T47D (cell line): ENCODE measurements around the gene VPS37C.
A peak's percentile ranks its signal among the peaks of the same experiment; 100 is the strongest.

Experiments
- DNase-seq, 2 experiments: peaks; one replicate each; pipeline versions ENCODE4 v3.0.0 to v3.0.0-alpha.2; 2011 to 2012; ENCODE audit warnings: low read depth in 1 of 2, low spot score in 1 of 2
- JUND ChIP-seq: IDR thresholded peaks from 2 replicates; pipeline ENCODE4 v1.6.1; 2012; ENCODE audit warnings: low read depth
- in situ Hi-C: cut with HindIII; loops from 2 replicates; pipeline ENCODE4 v1.10.0; 2016; ENCODE audit warnings: low sequenced_read_pairs, low pct_unique_long_range_greater_than_20kb

Gene VPS37C

DNA sequence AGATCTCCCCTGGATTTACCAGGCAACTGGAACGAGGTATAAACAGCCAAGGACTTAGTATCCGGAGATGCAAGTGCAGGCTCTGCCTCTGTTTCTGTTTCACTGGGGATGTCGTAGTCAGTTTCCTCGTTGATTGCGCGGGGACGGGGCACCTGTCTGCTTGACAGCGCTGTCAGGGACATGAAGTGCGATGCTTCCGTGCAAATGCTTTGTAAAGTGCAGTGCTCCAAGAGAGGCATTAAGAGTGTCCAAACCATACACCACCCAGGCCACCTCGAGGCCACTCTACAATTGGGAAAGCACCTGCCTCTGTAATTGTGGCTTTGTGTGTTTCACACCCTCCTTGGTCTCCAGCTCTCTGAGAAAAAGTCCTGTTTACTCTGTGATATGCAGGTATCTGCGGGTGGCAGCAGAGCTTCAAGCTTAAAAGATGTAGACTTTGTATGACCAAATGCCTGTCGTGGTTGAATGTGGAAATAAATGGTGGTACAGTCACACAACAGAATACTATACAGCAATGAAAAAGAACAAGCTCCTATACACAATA, 77.6 kb downstream of the VPS37C start:
- no peak for DNase-seq
- in situ Hi-C loops: no loop called here

DNA sequence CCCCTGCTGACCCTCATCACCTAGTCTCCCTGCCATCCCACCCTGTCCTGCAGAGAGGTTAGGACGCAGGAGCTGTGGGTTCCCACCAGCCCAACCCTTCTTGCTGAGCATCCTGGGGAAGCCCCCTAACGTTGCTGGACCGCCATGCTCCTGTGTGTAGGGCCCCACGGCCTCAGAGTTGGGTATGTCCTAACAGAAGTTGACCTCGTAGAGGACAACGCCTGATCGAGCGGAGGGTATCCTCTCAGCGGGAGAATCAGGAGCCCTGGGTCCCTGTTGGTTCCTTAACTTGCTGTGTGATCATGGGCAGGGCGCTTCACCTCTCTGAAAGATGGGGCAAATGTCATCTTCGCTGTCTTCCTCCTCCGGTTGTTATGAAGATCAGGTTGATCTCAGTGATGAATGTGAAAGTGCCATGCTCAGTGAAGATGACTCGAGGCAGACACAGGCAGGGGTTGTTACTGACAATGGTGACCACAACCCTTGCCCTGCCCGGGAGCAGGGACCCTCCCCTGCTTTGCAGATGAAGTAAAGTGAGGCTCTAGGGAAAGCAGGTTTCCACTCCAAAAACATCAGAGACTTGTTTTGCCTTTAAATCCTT, 78.2 kb downstream of the VPS37C start:
- DNase-seq: no peak
- TF ChIP-seq JUND: no peak
- in situ Hi-C loops: no loop called here

More for the DNA sequence above, 77.6 kb downstream of the VPS37C start:
- no peak for TF ChIP-seq JUND

DNA sequence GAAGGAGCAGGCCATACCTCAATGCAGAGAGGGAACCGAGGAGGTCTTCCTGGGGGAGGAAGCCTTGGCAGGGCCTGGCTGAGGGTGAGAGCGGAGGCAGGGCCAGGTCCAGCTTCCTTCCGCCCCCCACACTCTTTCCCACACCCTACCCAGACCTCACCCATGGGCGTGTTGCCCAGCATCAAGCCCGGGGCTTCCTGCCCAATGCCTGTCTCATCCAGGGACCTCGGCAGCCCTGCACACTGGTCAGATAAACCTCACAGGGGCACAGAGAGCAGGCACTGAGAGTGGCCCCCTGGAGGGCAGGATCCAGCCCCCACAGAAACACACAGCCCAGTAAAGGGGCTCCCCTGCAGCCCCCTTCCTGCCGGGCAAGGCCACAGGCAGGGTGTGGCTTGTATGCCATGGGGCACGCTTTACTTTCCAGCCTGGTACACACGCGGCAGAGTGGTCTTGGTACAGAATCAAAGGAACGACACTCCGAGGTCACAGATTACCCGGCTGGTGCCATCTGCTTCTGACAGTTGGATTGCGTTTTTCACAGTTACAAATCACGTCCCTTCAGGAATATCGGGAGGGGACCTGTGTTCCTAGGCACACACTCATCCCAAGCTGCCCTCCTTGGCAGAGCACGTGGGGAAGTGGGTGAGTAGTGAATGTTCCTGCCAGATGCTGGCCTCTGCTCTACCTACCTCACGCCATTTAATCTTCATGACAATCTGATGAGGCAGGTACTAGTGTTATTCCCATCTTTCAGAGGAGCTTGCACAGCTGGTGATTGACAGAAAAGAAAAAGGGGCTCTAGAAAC, 79.0 kb downstream of the VPS37C start:
- in situ Hi-C loops: no loop called here
- DNase-seq: no peak
- no peak for TF ChIP-seq JUND

DNA sequence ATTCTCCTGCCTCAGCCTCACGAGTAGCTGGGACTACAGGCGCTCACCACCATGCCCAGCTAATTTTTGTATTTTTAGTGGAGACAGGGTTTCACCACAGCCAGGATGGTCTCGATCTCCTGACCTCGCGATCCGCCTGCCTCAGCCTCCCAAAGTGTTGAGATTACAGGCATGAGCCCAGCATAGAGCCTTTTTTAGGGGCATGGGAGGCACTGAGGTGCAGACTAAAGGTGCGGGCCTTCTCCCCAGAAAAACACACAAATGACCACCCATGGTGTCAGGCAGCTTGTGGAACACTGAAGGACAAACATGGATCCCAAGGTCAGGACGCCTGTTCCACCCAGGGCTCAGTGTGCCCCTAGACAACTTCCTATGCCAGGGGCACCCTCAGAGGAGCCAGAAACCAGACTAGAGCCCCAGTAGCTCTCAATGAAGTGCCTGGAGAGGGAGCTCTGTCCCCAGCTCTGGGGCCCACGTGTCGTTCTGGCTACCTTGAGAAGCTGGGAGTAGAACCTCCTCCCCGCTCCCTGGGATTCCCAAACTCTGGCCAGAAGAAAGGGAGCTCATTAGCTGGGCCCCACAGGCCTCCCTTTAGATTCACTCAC, 80.1 kb downstream of the VPS37C start:
- peak in 1 of 2 experiments; percentile 44 for DNase-seq
- TF ChIP-seq JUND: no peak
- in situ Hi-C loops: no loop called here

DNA sequence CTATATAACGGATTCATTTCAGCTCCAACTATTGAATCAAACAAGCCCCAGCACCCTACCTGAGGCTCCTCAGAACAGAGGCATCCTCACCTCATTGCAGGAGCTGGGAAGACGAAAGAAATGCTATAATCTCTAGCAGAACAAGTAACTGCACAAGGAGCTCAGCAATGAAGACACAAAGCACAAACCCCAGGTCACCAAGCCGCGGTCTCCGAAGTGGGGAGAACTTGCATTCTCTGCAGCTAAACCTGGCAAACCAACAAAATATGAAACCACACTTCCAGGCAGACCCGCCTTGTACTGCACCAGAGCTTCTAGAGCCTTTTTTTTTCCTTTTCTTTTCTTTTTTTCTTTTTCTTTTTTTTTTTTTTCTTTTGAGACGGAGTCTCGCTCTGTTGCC, 80.7 kb downstream of the VPS37C start:
- TF ChIP-seq JUND: no peak
- in situ Hi-C loops: no loop called here
- DNase-seq: no peak
